Astrocyte (in vitro differentiated cells and primary cell): Measurements from ENCODE around the gene HDAC10.

Experiments used
- EZH2 ChIP-seq: IDR thresholded peaks from 2 replicates; pipeline ENCODE4 v1.6.1; 2012; ENCODE audit warnings: mild to moderate bottlenecking, low read length, inconsistent platforms; ENCODE audit not compliant: insufficient read depth
- TF ChIP-seq, protein P1 (sequence below): IDR thresholded peaks from 2 replicates; pipeline ENCODE4 v1.5.1; 2011; ENCODE audit warnings: low read depth, mild to moderate bottlenecking, inconsistent platforms, low read length, moderate library complexity; ENCODE audit not compliant: insufficient read depth

DNA sequence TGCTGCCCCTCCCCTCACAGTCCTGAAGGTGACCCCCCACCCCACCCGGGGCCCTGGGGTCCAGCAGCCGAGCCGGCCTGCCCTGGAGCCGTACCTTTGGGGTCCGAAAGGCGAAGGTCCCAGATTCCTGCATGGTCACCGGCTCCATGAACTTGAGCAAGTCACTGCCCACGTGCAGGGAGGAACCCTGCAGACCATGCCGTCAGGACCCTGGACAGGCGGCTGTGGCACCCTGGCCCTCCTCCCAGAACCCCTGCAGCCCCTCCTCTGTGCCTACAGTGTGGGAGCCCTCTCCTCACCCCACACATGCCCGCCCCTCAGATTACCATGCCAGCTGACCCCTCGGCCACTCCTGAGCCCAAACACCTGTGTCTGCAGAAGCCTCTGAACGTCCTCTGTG lies 33.4 kb upstream of the HDAC10 start:
- TF ChIP-seq, protein P1, sequence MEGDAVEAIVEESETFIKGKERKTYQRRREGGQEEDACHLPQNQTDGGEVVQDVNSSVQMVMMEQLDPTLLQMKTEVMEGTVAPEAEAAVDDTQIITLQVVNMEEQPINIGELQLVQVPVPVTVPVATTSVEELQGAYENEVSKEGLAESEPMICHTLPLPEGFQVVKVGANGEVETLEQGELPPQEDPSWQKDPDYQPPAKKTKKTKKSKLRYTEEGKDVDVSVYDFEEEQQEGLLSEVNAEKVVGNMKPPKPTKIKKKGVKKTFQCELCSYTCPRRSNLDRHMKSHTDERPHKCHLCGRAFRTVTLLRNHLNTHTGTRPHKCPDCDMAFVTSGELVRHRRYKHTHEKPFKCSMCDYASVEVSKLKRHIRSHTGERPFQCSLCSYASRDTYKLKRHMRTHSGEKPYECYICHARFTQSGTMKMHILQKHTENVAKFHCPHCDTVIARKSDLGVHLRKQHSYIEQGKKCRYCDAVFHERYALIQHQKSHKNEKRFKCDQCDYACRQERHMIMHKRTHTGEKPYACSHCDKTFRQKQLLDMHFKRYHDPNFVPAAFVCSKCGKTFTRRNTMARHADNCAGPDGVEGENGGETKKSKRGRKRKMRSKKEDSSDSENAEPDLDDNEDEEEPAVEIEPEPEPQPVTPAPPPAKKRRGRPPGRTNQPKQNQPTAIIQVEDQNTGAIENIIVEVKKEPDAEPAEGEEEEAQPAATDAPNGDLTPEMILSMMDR: no peak
- TF ChIP-seq EZH2: no peak
